T47D (cell line): ENCODE data around the gene LURAP1L.
A peak's percentile ranks its signal among the peaks of the same experiment; 100 is the strongest.

ENCODE experiments used
- DNase-seq, 2 experiments: peaks; one replicate each; pipeline versions ENCODE4 v3.0.0 to v3.0.0-alpha.2; 2011 to 2012; ENCODE audit warnings: low read depth in 1 of 2, low spot score in 1 of 2
- JUND ChIP-seq: IDR thresholded peaks from 2 replicates; pipeline ENCODE4 v1.6.1; 2012; ENCODE audit warnings: low read depth
- in situ Hi-C: cut with HindIII; loops from 2 replicates; pipeline ENCODE4 v1.10.0; 2016; ENCODE audit warnings: low sequenced_read_pairs, low pct_unique_long_range_greater_than_20kb

Gene LURAP1L

GRCh38 chr9:12760758-12761157, 14.1 kb upstream of the LURAP1L start:
- TF ChIP-seq JUND: no peak
- in situ Hi-C loops: no loop called here
- DNase-seq: no peak

DNA sequence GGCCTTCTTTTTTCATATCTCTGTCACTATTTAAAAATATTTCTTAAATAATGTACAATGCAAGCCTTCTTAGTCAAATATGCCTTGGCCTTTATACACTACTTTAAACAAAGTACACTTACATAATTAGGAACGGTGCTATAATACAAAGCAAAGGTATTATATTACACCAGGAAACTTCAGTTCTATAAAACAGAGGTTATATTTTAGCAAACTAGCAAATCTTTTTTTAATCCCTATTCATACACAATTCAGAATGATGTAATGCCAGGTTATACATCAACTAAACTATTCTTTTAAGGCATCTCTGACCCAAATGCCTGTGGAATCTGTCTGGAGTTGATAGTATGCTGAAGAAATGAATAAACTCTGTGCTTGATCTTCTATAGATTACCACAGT, 10.7 kb upstream of the LURAP1L start:
- in situ Hi-C loops: no loop called here
- no peak for DNase-seq
- TF ChIP-seq JUND: no peak

GRCh38 chr9:12765088-12765798, 9.6 kb upstream of the LURAP1L start:
- no peak for TF ChIP-seq JUND
- DNase-seq: no peak
- in situ Hi-C loops: no loop called here

GRCh38 chr9:12766357-12766756, 8.5 kb upstream of the LURAP1L start:
- in situ Hi-C loops: no loop called here
- DNase-seq: no peak
- no peak for TF ChIP-seq JUND

GRCh38 chr9:12770261-12770660, 4.6 kb upstream of the LURAP1L start:
- no peak for TF ChIP-seq JUND
- in situ Hi-C loops: no loop called here
- DNase-seq: no peak

- DNase-seq: no peak
- in situ Hi-C loops: no loop called here
- TF ChIP-seq JUND: no peak
Measured at GRCh38 chr9:12771891-12772290, 2.9 kb upstream of the LURAP1L start.

DNA sequence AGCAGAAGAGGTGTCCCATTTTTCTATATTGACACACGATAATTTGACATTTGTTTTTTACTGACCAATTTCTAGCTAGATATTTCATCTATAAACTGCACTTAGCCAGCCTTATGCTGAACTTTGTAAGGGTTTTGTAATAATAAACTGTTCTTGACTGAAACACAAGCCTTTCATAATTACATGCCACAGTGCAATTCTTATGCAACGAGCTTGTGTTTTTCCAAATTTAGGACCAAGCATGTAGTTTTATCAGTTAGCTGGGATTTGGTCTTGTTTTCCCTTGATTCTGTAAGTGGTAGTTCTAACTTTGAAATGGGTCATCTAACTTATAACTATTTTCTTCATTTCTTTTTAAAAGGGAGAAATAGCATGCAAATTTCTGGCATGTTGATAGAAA, 1.3 kb upstream of the LURAP1L start:
- no peak for DNase-seq
- TF ChIP-seq JUND: no peak
- in situ Hi-C loops: no loop called here

DNA sequence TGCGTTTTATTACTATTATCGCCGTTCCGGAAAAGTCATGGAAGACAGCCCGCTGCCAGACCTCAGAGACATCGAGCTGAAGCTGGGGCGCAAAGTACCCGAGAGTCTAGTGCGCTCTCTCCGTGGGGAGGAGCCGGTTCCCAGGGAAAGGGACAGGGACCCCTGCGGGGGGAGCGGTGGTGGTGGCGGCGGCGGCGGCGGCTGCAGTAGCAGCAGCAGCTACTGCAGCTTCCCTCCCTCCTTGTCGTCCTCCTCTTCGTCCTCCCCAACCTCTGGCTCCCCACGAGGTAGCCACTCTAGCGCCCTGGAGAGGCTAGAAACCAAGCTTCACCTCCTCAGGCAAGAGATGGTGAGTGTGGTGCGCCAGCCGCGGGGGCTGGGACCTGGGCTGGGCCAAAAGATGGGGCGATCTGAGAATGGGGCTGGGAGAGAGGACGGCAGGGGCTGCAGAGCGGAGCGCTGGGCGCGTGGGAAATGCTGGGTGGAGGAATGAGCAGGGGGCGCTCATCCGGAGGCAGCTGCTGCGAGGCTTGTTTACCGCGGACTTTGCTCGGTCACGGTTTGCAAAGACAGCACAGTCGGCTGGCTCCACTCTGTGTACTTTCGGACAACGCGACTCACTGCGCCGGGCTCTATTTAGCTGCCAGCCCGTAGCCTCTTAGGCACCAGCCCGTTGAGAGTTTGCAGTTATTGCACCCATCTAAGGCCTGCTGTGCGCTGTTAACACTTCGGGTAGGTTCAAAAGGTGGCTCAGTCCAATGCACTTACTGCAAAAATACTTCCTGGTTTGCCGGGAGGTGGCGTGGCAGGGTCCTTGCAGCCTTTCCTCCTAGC, 1.1 kb downstream of the LURAP1L start:
- in situ Hi-C loops: no loop called here
- no peak for TF ChIP-seq JUND
- DNase-seq: peak in 1 of 2 experiments; percentile 81

GRCh38 chr9:12776513-12777055, 1.8 kb downstream of the LURAP1L start:
- no peak for TF ChIP-seq JUND
- in situ Hi-C loops: no loop called here
- no peak for DNase-seq

GRCh38 chr9:12777121-12778022, 2.6 kb downstream of the LURAP1L start:
- DNase-seq: peak in 1 of 2 experiments; percentile 25
- in situ Hi-C loops: no loop called here
- no peak; the same call in 1 of the 2 replicates for TF ChIP-seq JUND

DNA sequence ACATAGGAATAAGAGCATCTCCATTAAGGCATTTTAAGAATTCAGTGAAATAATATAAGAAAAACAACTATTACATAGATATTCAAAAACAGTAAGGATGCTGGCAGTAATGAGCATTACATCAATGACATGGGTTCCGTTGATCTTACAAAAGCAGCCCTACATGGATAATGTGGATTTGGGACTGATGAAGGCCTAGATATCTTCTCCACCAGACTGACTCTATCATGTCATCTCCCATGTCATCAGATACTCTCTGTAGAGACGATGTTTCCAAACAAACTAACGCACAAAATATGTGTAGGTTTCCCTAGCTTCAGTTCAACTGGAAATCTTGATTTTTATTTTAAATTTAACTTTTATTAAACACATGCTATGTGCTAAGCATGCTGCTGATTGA, 3.6 kb downstream of the LURAP1L start:
- in situ Hi-C loops: no loop called here
- peak; percentile 45; the same call in 1 of the 2 replicates for TF ChIP-seq JUND
- DNase-seq: peak in 1 of 2 experiments; percentile 62

DNA sequence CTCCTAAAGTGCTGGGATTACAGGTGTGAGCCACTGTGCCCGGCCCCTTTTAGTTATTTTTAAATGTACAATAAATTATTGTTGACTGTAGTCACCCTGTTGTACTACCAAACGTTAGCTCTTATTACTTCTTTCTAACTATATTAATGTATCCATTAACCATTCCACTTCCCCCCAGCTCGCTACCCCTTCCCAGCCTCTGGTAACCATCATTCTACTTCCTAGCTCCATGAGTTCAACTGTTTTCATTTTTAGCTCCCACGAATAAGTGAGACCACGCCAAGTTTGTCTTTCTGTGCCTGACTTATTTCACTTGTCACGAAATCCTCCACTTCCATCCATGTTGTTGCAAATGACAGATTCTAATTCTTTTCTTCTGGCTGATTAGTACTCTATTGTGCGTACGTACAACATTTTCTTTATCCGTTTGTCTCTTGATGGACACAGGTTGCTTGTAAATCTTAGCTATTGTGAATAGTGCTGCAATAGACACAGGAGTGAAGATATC, 6.5 kb downstream of the LURAP1L start:
- in situ Hi-C loops: no loop called here
- DNase-seq: peak in 1 of 2 experiments; percentile 62
- no peak for TF ChIP-seq JUND
